GM18507 (cell line): ENCODE data around the gene PSENEN.
A peak's percentile ranks its signal among the peaks of the same experiment; 100 is the strongest.
"Not testable (repeated sequence)": the region's sequence is repeated elsewhere in the genome, so short reads cannot be mapped to it uniquely, and the experiment has no call there.

ENCODE experiments used
- DNase-seq: peaks from one replicate; pipeline ENCODE4 v3.0.0; 2011; ENCODE audit warnings: low read depth; ENCODE audit not compliant: insufficient read length; ENCODE audit errors: extremely low spot score
- FAIRE-seq: peaks from 2 replicates; lab custom pipeline; 2011; peaks lifted over from hg19 to GRCh38; lab: Jason Lieb, UNC

PSENEN gene

DNA sequence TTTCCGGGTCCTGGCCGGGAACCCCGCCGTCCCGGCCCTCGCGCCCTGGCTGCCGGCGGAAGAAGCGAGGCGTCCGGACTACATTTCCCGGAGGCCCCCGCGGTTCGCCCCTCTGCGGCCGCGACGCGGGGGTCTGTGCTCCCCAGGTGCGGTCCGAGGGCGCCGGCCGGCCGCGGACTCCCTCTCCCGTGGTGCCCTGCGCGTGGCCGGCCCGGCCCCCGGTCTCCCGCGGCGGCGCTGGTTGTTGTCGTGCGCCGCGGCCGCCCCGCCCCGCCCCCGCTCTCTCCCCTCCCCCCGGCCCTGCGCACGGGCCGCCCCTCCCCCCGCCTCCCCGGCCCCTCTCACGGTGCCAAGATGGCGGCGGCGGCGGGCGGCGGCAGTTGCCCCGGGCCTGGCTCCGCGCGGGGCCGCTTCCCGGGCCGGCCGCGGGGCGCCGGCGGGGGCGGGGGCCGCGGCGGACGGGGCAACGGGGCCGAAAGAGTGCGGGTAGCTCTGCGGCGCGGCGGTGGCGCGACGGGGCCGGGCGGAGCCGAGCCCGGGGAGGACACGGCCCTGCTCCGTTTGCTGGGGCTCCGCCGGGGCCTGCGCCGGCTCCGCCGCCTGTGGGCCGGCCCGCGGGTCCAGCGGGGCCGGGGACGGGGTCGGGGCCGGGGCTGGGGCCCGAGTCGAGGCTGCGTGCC lies 27.6 kb upstream of the PSENEN start, which contains the start of gene KMT2B:
Gene KMT2B (plus strand): TSS at position 339 of the 680 bp plus-strand sequence. CDS start 16 bp downstream, at position 355.
- FAIRE-seq (no peak), DNase-seq (no peak)

GRCh38 chr19:35718345-35719041 lies 27.0 kb upstream of the PSENEN start:
- no peak for DNase-seq
- FAIRE-seq = peak; percentile 78

DNA sequence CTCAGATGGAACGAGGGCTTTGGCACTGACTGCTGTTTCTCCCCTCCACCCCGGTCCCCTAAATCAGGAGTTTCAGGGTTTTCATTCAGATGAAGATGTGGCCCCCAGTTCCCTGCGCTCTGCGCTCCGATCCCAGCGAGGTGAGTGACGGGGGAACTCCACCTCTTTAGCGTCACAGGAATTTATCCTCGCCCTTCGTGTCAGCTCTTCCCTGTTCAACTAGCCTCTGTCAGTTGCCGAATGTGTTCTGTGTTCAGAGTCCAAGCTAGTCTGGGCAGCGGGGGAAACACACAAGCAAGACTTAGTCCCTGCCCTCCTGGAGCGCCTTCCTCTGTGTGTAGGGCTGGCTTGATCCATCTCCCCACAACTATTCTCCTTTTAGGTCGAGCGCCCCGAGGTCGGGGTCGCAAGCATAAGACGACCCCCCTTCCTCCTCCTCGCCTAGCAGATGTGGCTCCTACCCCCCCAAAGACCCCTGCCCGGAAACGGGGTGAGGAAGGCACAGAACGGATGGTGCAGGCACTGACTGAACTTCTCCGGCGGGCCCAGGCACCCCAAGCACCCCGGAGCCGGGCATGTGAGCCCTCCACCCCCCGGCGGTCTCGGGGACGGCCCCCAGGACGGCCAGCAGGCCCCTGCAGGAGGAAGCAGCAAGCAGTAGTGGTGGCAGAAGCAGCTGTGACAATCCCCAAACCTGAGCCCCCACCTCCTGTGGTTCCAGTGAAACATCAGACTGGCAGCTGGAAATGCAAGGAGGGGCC lies 25.9 kb upstream of the PSENEN start:
- DNase-seq (no peak), FAIRE-seq (no peak)

DNA sequence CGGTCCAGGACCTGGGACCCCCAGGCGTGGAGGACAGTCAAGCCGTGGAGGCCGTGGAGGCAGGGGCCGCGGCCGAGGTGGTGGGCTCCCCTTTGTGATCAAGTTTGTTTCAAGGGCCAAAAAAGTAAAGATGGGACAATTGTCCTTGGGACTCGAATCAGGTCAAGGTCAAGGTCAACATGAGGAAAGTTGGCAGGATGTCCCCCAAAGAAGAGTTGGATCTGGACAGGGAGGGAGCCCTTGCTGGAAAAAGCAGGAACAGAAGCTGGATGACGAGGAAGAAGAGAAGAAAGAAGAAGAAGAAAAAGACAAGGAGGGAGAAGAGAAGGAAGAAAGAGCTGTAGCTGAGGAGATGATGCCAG lies 25.3 kb upstream of the PSENEN start:
- FAIRE-seq = no peak
- DNase-seq = no peak

DNA sequence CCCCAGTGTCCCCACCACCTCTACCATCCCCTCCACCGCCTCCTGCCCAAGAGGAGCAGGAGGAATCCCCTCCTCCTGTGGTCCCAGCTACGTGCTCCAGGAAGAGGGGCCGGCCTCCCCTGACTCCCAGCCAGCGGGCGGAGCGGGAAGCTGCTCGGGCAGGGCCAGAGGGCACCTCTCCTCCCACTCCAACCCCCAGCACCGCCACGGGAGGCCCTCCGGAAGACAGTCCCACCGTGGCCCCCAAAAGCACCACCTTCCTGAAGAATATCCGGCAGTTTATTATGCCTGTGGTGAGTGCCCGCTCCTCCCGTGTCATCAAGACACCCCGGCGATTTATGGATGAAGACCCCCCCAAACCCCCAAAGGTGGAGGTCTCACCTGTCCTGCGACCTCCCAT lies 24.8 kb upstream of the PSENEN start:
- DNase-seq = no peak
- FAIRE-seq = no peak

DNA sequence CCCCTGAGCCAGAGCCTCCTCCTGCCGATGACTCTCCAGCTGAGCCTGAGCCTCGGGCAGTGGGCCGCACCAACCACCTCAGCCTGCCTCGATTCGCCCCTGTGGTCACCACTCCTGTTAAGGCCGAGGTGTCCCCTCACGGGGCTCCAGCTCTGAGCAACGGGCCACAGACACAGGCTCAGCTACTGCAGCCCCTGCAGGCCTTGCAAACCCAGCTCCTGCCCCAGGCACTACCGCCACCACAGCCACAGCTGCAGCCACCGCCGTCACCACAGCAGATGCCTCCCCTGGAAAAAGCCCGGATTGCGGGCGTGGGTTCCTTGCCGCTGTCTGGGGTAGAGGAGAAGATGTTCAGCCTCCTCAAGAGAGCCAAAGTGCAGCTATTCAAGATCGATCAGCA lies 24.1 kb upstream of the PSENEN start:
- FAIRE-seq = no peak
- DNase-seq = no peak

- FAIRE-seq (no peak), DNase-seq (no peak)
Measured at GRCh38 chr19:35722461-35722860, 23.0 kb upstream of the PSENEN start.

DNA sequence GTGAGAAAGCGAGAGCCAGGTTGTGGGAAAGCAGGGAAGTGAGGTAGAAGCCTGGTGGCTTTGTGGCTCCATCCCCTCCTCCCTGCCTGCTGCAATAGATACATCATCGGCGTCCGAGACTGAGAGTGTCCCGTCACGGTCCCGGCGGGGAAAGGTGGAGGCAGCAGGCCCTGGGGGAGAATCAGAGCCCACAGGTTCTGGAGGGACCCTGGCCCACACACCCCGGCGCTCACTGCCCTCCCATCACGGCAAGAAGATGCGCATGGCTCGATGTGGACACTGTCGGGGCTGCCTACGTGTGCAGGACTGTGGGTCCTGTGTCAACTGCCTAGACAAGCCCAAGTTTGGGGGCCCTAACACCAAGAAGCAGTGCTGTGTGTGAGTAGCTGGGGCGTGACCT lies 22.6 kb upstream of the PSENEN start:
- DNase-seq (no peak), FAIRE-seq (no peak)

GRCh38 chr19:35723671-35724070 lies 21.8 kb upstream of the PSENEN start:
- FAIRE-seq (no peak), DNase-seq (no peak)

DNA sequence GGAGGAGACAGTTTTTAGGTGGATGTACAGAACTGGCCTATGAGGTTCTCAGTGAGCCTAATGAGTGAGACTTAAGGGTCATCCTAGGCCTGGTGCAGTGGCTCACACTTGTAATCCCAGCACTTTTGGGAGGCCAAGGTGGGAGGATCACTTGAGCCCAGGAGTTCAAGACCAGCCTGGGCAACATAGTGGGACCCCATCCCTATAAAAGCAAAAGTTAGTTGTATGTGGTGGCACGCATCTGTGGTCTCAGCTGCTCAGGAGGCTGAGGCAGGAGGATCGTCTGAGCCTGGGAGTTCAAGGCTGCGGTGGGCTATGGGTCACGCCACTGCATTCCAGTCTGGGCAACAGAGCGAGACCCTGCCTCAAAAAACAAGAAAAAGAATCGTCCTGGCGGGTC lies 21.3 kb upstream of the PSENEN start:
- not testable (repeated sequence) for FAIRE-seq, DNase-seq

DNA sequence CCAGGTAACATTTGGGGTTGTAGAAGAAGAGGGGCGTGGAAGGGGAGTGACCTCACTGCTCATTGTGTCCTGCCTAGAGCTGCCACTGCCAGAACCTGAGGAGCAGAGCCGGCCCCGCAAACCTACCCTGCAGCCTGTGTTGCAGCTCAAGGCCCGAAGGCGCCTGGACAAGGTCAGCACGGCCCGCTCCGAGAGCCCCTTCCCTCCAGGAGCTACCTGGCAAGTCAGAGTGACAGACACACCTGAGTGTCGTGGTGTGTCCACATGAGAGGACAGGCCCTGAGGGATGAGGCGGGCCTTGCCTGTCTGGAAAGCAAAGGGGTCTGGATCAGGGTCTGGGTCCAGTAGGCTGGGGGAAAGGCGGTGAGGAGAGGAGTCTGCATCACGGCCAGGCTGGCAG lies 20.9 kb upstream of the PSENEN start:
- FAIRE-seq (no peak), DNase-seq (no peak)

DNA sequence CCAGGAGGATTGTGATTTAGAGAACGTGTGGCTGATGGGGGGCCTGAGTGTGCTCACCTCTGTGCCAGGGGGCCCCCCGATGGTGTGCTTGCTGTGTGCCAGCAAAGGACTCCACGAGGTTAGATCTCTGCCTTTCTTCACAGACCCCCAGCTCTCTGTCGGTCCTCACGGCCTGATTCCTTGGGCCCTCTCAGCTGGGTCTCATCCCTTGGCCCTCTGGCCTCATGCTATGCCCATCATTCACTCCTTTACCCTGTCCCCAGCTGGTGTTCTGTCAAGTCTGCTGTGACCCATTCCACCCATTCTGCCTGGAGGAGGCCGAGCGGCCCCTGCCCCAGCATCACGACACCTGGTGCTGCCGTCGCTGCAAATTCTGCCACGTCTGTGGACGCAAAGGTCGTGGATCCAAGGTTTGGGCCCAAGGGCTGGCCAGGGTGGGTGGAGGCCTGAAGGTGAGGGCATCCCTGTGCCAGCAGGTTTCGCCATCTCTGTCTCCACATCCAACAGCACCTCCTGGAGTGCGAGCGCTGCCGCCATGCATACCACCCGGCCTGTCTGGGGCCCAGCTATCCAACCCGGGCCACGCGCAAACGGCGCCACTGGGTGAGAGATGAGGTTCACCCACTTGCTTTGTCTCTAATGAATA lies 20.1 kb upstream of the PSENEN start:
- FAIRE-seq (no peak), DNase-seq (no peak)

DNA sequence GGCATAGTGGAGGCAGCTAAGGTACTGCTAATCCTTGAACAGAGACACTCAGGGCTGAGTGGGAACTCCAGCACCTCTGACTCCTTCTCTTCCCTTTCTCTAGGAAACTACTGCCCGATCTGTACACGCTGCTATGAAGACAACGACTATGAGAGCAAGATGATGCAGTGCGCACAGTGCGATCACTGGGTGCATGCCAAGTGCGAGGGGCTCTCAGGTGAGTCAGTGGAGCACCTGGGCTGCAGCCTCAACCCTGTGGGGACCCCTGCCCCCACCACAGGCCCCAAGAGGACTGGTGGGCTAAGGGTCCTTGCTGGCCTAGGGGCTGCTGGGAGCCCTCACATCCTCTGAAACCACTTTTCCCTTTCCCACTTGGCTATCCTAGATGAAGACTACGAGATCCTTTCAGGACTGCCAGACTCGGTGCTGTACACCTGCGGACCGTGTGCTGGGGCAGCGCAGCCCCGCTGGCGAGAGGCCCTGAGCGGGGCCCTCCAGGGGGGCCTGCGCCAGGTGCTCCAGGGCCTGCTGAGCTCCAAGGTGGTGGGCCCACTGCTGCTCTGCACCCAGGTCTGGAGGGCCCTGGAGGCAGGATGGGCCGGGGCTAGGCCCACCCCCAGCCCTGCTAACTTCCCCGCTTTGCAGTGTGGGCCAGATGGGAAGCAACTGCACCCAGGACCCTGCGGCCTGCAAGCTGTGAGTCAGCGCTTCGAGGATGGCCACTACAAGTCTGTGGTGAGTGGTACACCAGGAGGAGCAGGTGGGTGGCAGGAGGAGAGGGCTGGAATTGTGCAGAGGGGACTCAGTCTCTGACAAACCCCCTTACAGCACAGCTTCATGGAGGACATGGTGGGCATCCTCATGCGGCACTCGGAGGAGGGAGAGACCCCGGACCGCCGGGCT lies 18.1 kb upstream of the PSENEN start:
- DNase-seq (no peak), FAIRE-seq (no peak)

- no peak for FAIRE-seq
- no peak for DNase-seq
Measured at GRCh38 chr19:35727956-35728706, 17.3 kb upstream of the PSENEN start.

DNA sequence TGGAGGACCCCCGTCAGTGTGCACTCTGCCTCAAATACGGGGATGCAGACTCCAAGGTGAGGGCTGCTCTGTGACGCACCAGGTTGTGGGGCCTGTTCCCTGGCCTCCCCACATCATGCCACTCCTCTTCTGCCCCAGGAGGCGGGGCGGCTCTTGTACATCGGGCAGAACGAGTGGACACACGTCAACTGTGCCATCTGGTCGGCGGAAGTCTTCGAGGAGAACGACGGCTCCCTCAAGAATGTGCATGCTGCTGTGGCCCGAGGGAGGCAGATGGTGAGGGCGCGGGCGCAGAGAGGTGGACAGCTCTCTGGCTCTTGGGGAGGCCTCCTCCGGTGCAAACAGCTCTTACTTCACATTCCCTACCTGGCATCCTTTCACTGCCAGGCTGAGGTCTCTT lies 16.4 kb upstream of the PSENEN start:
- DNase-seq = no peak
- FAIRE-seq = no peak

- DNase-seq (no peak), FAIRE-seq (no peak)
Measured at GRCh38 chr19:35729763-35730162, 15.7 kb upstream of the PSENEN start.

GRCh38 chr19:35730326-35730725 lies 15.1 kb upstream of the PSENEN start:
- FAIRE-seq (no peak), DNase-seq (no peak)

DNA sequence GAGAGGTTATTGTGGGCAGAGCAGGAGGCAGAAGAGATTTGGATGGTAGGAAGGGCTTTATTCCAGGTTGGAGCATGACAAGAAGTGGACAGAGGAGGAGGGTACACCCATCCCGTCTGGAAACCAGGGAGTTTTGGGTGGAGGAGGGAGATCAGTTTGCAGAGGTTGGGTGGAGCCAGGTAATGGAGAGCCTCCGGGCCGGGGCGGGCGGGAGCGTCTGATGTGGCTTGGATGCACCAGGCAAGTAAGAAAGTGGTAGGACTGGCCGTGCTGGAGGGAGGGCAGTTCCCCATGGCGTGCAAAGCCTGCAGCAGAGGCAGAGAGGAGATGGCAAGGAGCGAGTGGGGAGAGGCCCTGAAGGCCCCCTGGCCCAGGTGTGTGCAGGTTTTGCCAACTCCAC lies 14.1 kb upstream of the PSENEN start:
- DNase-seq = no peak
- FAIRE-seq = no peak
